SHP77 treated with DMSO at 0.1 percent for 48 hours (cell line): Measurements from ENCODE around the gene CHST11.
"Not testable (repeated sequence)": the region's sequence is repeated elsewhere in the genome, so short reads cannot be mapped to it uniquely, and the experiment has no call there.

Experiments
- DNase-seq: peaks from one replicate; lab custom pipeline; 2025; lab: John Stamatoyannopoulos, UW

The CHST11 gene

GRCh38 chr12:104767261-104767660, 310.5 kb downstream of the CHST11 start:
- no peak for DNase-seq

GRCh38 chr12:104768033-104768432, 311.3 kb downstream of the CHST11 start:
- DNase-seq = no peak

GRCh38 chr12:104769144-104769561, 312.4 kb downstream of the CHST11 start:
- no peak for DNase-seq

- no peak for DNase-seq
Measured at GRCh38 chr12:104772336-104772735, 315.6 kb downstream of the CHST11 start.

GRCh38 chr12:104775731-104776231, 319.0 kb downstream of the CHST11 start:
- DNase-seq = no peak

GRCh38 chr12:104779134-104779533, 322.4 kb downstream of the CHST11 start:
- no peak for DNase-seq

- DNase-seq = no peak
Measured at GRCh38 chr12:104782296-104782695, 325.5 kb downstream of the CHST11 start.

GRCh38 chr12:104784592-104784991, 327.8 kb downstream of the CHST11 start:
- DNase-seq = no peak

GRCh38 chr12:104785886-104786285, 329.1 kb downstream of the CHST11 start:
- no peak for DNase-seq

GRCh38 chr12:104786352-104786751, 329.6 kb downstream of the CHST11 start:
- DNase-seq = no peak

GRCh38 chr12:104788840-104789271, 332.1 kb downstream of the CHST11 start:
- no peak for DNase-seq

GRCh38 chr12:104790296-104791125, 333.8 kb downstream of the CHST11 start:
- DNase-seq = no peak

GRCh38 chr12:104792570-104792969, 335.8 kb downstream of the CHST11 start:
- no peak for DNase-seq

GRCh38 chr12:104793285-104793684, 336.5 kb downstream of the CHST11 start:
- no peak for DNase-seq

- no peak for DNase-seq
Measured at GRCh38 chr12:104793968-104794367, 337.2 kb downstream of the CHST11 start.

- no peak for DNase-seq
Measured at GRCh38 chr12:104796475-104796862, 339.7 kb downstream of the CHST11 start.

- DNase-seq = no peak
Measured at GRCh38 chr12:104799458-104799857, 342.7 kb downstream of the CHST11 start.

GRCh38 chr12:104801005-104801404, 344.3 kb downstream of the CHST11 start:
- no peak for DNase-seq

- no peak for DNase-seq
Measured at GRCh38 chr12:104801427-104801826, 344.7 kb downstream of the CHST11 start.

GRCh38 chr12:104802208-104802607, 345.5 kb downstream of the CHST11 start:
- DNase-seq = no peak

- no peak for DNase-seq
Measured at GRCh38 chr12:104805186-104805585, 348.4 kb downstream of the CHST11 start.

- DNase-seq = not testable (repeated sequence)
Measured at GRCh38 chr12:104806194-104806593, 349.4 kb downstream of the CHST11 start.

- no peak for DNase-seq
Measured at GRCh38 chr12:104809251-104809650, 352.5 kb downstream of the CHST11 start.
